Cardiac fibroblast (primary cell): ENCODE results near the gene ZNF302.

Source experiments
- DNase-seq, 2 donors: peaks; one replicate each; pipeline versions ENCODE4 v3.0.0 to v3.0.0-alpha.2; 2010; ENCODE audit warnings: low read depth in 2 of 2
- H3K4me3 ChIP-seq, 2 donors: replicated peaks in 1 of 2; 1 replicate in 1 of 2; 2 replicates in 1 of 2; pipeline ENCODE4 v1.5.1; 2011; ENCODE audit warnings: low read depth in 2 of 2, low read length in 2 of 2, mild to moderate bottlenecking in 2 of 2, moderate library complexity in 1 of 2
- TF ChIP-seq, protein P1 (sequence below): IDR thresholded peaks from one replicate; pipeline ENCODE4 v1.5.1; 2011; ENCODE audit warnings: low read depth, mild to moderate bottlenecking, low read length, inconsistent platforms

Gene ZNF302

DNA sequence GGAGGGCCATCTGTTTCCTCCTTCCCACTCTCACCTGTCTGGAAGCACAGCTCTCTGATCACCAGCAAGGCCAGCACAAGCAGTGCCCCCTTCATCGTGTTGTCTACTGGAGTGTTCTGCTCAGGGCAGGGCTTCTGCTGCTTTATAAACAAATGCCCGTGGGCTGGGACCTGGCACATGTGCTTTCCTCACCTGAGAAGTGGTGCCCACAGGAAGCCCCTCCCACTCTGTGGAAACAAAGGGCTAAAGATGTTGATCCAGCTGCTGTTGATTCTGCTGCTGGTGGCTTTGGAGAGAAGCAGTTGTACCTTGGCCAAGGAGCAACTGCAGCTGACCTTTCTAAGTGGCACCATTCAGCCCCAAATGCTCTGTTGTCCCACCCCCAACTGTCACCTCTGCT, 30.2 kb downstream of the ZNF302 start:
- H3K4me3 ChIP-seq, result no peak overlapping the region
- TF ChIP-seq, protein P1, sequence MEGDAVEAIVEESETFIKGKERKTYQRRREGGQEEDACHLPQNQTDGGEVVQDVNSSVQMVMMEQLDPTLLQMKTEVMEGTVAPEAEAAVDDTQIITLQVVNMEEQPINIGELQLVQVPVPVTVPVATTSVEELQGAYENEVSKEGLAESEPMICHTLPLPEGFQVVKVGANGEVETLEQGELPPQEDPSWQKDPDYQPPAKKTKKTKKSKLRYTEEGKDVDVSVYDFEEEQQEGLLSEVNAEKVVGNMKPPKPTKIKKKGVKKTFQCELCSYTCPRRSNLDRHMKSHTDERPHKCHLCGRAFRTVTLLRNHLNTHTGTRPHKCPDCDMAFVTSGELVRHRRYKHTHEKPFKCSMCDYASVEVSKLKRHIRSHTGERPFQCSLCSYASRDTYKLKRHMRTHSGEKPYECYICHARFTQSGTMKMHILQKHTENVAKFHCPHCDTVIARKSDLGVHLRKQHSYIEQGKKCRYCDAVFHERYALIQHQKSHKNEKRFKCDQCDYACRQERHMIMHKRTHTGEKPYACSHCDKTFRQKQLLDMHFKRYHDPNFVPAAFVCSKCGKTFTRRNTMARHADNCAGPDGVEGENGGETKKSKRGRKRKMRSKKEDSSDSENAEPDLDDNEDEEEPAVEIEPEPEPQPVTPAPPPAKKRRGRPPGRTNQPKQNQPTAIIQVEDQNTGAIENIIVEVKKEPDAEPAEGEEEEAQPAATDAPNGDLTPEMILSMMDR, result no peak
- no peak for DNase-seq

DNA sequence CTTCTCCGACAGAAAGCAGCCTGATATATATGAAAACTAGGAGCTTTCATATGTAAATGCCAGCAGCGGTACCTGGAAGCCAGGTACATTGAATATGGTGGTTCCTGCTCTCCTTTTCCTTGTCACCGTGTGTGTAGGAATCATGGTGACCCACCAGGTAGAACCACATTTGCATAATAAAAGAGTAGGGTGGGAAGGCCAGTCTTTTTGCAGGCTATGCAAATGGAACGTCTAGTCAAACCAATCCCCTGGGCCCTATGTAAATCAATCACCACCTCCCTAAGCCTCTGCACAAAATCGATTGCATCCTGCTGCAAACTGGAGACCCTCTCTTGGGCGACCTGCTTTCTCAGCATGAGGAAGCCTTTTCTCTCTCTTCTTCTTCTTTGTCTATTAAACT, 34.4 kb downstream of the ZNF302 start:
- no peak overlapping the region for H3K4me3 ChIP-seq
- TF ChIP-seq, protein P1, result no peak
- DNase-seq, result no peak

DNA sequence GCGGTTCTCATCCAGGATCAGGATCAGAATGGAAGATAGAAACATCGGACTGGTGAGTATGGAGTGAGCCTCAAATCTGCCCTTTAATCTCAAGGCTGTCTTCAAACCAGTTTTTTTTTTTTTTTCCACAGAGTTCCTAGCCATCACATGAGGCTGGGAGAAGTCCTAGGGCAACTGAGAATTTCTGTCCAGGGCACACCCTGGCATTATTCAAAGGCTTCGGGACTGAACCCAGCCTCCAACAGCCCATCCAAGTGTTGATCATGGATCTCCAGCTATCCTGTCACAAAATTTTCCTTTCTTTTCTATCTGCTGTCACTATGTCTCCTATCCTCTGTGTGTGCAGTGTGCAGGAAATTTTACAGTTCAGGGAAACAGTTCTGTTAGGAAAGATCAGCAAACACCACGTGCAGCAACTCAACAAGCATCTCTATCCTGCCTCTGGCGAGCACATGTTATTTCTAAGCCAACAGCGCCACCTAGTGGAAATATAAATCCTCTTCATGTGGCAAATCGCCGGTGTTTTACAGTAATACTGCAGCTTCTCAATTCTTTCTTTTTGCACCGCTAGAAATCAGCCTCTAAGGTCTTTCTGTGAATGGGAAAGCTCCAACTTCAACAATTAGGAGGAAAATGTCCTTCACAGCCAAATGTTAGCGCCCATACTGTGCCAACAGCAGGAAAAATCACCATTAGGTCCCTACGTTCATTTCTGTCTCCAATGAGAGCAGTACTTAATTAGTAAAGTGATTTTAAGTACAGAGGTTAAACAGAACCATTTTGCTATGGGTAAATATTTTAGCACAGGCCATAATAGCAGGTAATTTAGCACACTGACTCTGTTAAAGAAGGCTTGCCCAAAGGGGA, 35.1 kb downstream of the ZNF302 start:
- DNase-seq, result peak; percentile 88 to 89
- no peak overlapping the region for H3K4me3 ChIP-seq
- TF ChIP-seq, protein P1, result peak; percentile 50

DNA sequence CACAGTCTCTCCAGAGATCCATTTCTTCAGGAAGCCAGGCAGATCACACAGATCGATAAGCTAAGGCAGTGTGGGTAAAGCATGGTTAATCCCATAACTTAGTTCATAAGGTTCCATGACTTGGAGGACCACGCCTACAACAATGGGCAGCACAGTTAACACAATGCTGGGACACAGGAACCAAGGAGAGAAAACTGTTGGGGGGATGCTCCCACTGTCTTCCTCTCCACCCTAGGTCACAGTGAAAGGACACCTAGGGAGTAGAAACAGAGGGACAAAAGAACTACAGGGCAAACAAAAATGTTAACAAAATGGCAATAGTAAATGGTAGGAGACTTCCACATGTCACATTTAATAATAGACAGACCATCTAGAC, 35.8 kb downstream of the ZNF302 start:
- no peak overlapping the region for H3K4me3 ChIP-seq
- TF ChIP-seq, protein P1, result no peak
- DNase-seq, result no peak

GRCh38 chr19:34715357-34715756, 37.9 kb downstream of the ZNF302 start:
- no peak for DNase-seq

GRCh38 chr19:34722353-34722752, 44.9 kb downstream of the ZNF302 start:
- no peak overlapping the region for H3K4me3 ChIP-seq
- TF ChIP-seq, protein P1, result no peak
- peak in 1 of 2 donors; percentile 39 for DNase-seq

More at GRCh38 chr19:34715357-34715756, 37.9 kb downstream of the ZNF302 start:
- TF ChIP-seq, protein P1, result no peak
- no peak overlapping the region for H3K4me3 ChIP-seq
